Cerebellar nuclear complex (tissue), 1 donor: ENCODE measurements around the gene PRIM2.
"Not testable (repeated sequence)": the region's sequence is repeated elsewhere in the genome, so short reads cannot be mapped to it uniquely, and the experiment has no call there.

Experiments
- DNase-seq, 2 experiments: peaks; one replicate each; lab custom pipeline; 2025; lab: John Stamatoyannopoulos, UW

PRIM2 gene

GRCh38 chr6:57606331-57606730, 288.9 kb downstream of the PRIM2 start:
- DNase-seq, result not testable (repeated sequence)

- DNase-seq, result not testable (repeated sequence)
Measured at GRCh38 chr6:57610612-57611011, 293.2 kb downstream of the PRIM2 start.

GRCh38 chr6:57618959-57619358, 301.5 kb downstream of the PRIM2 start:
- not testable (repeated sequence) for DNase-seq

- not testable (repeated sequence) for DNase-seq
Measured at GRCh38 chr6:57631773-57632172, 314.3 kb downstream of the PRIM2 start.

GRCh38 chr6:57658526-57658925, 341.1 kb downstream of the PRIM2 start:
- DNase-seq, result not testable (repeated sequence)

GRCh38 chr6:57659794-57660193, 342.4 kb downstream of the PRIM2 start:
- DNase-seq, result not testable (repeated sequence)

GRCh38 chr6:57660940-57661339, 343.5 kb downstream of the PRIM2 start:
- not testable (repeated sequence) for DNase-seq

- not testable (repeated sequence) for DNase-seq
Measured at GRCh38 chr6:57668108-57668507, 350.7 kb downstream of the PRIM2 start.

GRCh38 chr6:57671237-57671636, 353.8 kb downstream of the PRIM2 start:
- DNase-seq, result not testable (repeated sequence)

- not testable (repeated sequence) for DNase-seq
Measured at GRCh38 chr6:57671937-57672627, 354.7 kb downstream of the PRIM2 start.

- not testable (repeated sequence) for DNase-seq
Measured at GRCh38 chr6:57673281-57673680, 355.9 kb downstream of the PRIM2 start.

GRCh38 chr6:57675386-57675785, 358.0 kb downstream of the PRIM2 start:
- DNase-seq, result not testable (repeated sequence)

- not testable (repeated sequence) for DNase-seq
Measured at GRCh38 chr6:57696382-57696781, 379.0 kb downstream of the PRIM2 start.
